ENCODE measurements around the gene RDH13.
A peak's percentile ranks its signal among the peaks of the same experiment; 100 is the strongest.
"Not testable (repeated sequence)": the region's sequence is repeated elsewhere in the genome, so short reads cannot be mapped to it uniquely, and the experiment has no call there.

Gene RDH13

GRCh38 chr19:55042688-55043087 lies 20.3 kb downstream of the RDH13 start:
- DNase-seq: no peak

DNA sequence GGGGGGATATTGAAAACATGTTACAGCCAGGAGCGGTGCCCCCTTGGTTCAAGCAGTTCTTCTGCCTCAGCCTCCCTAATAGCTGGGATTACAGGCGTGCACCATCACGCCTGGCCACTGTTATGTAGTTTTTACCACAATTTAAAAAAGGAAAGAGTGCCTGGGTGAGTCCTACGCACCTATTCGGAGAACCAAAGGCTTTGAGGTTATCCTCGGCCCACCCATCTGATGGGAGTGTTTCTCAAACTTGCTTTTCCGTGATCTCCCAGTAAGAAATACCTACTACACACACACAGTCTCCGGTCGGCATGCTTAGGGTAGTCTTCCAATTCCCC lies 20.6 kb downstream of the RDH13 start:
- no peak for DNase-seq

GRCh38 chr19:55041627-55042343 lies 21.2 kb downstream of the RDH13 start:
- no peak for DNase-seq

GRCh38 chr19:55041244-55041626 lies 21.7 kb downstream of the RDH13 start:
- DNase-seq: no peak

GRCh38 chr19:55040654-55041053 lies 22.3 kb downstream of the RDH13 start:
- DNase-seq: not testable (repeated sequence)

- DNase-seq: not testable (repeated sequence)
These were observed 25.3 kb downstream of the RDH13 start for GRCh38 chr19:55037603-55038002.

DNA sequence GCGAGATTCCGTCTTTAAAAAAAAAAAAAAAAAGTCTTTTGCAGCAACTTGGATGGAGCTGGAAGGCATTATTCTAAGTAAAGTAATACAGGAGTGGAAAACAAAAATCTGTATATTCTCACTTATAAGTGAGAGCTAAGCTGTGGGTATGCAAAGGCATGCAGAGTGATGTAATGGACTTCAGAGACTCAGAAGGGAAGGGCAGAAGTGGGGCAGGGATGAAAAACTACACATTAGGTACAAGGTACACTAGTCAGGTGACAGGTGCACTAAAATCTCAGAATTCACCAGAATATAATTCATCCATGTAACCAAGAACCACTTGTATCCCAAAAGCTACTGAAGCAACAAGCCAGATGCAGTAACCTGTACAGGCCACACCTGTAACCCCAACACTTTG lies 26.9 kb downstream of the RDH13 start:
- DNase-seq: no peak

GRCh38 chr19:55034751-55035150 lies 28.2 kb downstream of the RDH13 start:
- DNase-seq: no peak

DNA sequence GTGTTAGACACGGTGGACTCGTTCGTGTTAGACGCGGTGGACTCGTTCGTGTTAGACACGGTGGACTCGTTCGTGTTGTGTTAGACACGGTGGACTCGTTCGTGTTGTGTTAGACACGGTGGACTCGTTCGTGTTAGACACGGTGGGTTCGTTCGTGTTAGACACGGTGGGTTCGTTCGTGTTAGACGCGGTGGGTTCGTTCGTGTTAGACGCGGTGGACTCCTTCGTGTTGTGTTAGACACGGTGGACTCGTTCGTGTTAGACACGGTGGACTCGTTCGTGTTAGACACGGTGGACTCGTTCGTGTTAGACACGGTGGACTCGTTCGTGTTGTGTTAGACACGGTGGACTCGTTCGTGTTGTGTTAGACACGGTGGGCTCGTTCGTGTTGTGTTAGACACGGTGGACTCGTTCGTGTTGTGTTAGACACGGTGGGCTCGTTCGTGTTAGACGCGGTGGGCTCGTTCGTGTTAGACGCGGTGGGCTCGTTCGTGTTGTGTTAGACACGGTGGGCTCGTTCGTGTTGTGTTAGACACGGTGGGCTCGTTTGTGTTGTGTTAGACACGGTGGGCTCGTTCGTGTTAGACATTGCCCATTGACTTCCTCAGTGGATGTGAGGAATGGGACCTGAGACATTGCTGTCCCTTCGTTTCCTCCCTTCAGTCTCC lies 29.8 kb downstream of the RDH13 start:
- DNase-seq: not testable (repeated sequence)

GRCh38 chr19:55032170-55032800 lies 30.7 kb downstream of the RDH13 start:
- no peak for DNase-seq

DNA sequence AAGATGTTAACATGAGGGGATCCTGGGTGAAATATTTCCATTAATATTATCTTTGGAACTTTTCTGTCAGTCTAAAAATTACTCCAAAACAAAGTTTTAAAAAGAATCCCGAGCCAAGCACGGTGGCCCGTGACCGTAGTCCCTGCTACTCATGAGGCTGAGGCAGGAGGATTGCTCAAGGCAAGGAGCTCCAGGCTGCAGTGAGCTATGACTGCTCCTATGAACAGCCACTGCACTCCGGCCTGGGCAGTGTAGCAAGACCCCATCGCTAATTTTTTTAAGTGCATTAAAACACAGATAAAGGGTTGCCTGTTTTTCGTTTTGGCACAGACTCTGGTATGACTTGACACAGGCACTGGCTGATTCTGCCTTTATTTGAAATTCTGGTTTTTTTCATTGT lies 31.8 kb downstream of the RDH13 start:
- DNase-seq: no peak

GRCh38 chr19:55028757-55029156 lies 34.2 kb downstream of the RDH13 start:
- no peak for DNase-seq

- no peak for DNase-seq
These were observed 35.2 kb downstream of the RDH13 start for GRCh38 chr19:55027472-55028337.

GRCh38 chr19:55027140-55027471 lies 35.8 kb downstream of the RDH13 start:
- DNase-seq: not testable (repeated sequence)

DNA sequence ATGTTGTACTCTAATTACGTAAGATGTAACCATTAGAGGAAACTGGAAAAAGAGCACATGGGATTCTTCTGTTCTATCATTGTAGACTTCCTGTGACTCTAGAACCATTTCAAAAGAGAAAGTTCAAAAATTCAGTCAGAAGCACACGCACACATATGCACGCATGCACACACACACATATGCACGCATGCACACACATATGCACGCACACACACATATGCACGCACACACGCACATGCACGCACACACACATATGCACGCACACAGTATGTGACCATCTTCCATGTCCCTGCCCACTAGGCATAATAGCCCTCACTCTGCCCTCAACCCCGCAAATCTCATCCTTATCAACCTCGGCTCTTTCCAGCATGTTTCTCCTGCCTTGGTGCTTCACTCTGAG lies 38.8 kb downstream of the RDH13 start:
- DNase-seq: no peak

- DNase-seq: not testable (repeated sequence)
These were observed 42.6 kb downstream of the RDH13 start for GRCh38 chr19:55020351-55020750.

- no peak for DNase-seq
These were observed 44.3 kb downstream of the RDH13 start for GRCh38 chr19:55018633-55019032.

DNA sequence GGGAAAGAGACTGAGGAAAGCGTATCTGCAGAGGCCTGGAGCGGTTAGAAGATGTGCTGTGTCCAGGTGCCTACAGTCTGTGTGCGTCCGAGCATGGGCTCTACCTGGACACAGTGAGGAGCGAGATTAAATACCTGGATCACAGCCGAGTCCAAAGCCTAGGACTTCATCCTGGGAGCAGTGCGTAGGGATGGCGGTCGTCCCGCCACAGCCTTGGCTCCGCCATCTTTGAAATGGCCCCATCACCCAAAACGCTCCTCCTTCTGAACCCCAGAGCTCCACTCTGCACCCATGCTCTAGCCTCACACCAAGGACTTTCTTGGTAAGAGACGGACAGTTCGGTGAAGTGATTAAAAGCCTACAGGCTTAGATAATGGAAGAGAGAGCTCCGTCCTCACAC lies 44.7 kb downstream of the RDH13 start:
- no peak for DNase-seq

- no peak for DNase-seq
These were observed 46.9 kb downstream of the RDH13 start for GRCh38 chr19:55016017-55016416.

- DNase-seq: no peak
These were observed 47.8 kb downstream of the RDH13 start for GRCh38 chr19:55015126-55015525.

DNA sequence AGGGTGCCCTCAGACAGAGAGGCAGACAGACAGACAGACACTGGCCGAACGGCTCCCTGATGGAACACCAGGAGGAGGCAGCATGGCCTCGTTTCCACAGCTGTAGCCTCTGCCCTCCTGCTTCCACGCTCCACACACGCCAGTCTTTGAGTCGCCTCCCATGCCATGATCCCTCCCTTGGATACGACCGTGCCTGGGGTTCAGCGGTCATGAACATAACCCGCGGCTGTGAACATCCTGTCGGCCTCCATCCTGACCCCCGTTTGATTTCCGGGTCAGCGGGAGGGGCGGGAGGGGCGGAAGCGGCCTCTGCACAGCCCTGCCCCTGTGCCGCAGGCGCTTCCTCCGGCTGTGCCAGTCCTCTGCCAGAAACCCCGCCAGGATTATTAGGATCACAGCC lies 48.2 kb downstream of the RDH13 start:
- peak; percentile 9 for DNase-seq

DNA sequence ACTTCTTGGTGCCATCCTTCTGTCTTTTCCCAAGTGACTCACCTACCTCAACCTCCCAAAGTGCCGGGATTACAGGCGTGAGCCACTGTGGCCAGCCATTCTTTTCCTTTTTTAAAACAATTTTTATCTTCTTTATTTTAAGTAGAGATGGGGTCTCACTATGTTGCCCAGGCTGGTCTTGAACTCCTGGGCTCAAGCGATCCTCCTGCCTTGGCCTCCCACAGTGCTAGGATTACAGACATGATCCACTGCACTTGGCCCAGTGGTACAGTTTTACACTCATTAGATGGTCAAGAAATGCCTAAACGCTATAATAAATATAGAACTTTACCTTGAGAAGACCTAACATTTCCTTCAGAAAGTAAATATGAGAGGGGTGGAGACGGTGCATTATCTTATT lies 49.4 kb downstream of the RDH13 start:
- DNase-seq: no peak

GRCh38 chr19:55012306-55012705 lies 50.6 kb downstream of the RDH13 start:
- no peak for DNase-seq

- not testable (repeated sequence) for DNase-seq
These were observed 52.4 kb downstream of the RDH13 start for GRCh38 chr19:55010561-55010960.
